Esophagus (tissue), 2 donors: ENCODE measurements around the gene FOXC2. TPM values are rescaled to one million over a fixed set of nuclear protein-coding genes. Genes with fewer than 3 reads are reported as not detected.

Experiments used
- H3K27ac ChIP-seq, 2 donors: one replicate each; pipeline ENCODE4 v1.5.1; 2013; ENCODE audit warnings: low read depth in 2 of 2, mild to moderate bottlenecking in 2 of 2, inconsistent platforms in 1 of 2, low read length in 1 of 2, moderate library complexity in 1 of 2
- H3K27me3 ChIP-seq, 2 donors: one replicate each; pipeline ENCODE4 v1.6.1; 2013; ENCODE audit warnings: low read length in 2 of 2, control low read depth in 1 of 2, mild to moderate bottlenecking in 1 of 2; ENCODE audit not compliant: insufficient read depth in 2 of 2, control insufficient read depth in 1 of 2
- H3K36me3 ChIP-seq, 2 donors: one replicate each; pipeline ENCODE4 v1.6.1; 2013; ENCODE audit warnings: low read length in 1 of 2; ENCODE audit not compliant: control insufficient read depth in 2 of 2, insufficient read depth in 2 of 2
- H3K4me1 ChIP-seq, 2 donors: one replicate each; pipeline ENCODE4 v1.6.1; 2013; ENCODE audit warnings: low read length in 1 of 2; ENCODE audit not compliant: control insufficient read depth in 2 of 2, insufficient read depth in 2 of 2
- H3K4me3 ChIP-seq, 2 donors: one replicate each; pipeline ENCODE4 v1.5.1; 2013; ENCODE audit warnings: low read length in 2 of 2, mild to moderate bottlenecking in 2 of 2, low read depth in 1 of 2, moderate library complexity in 1 of 2
- H3K9me3 ChIP-seq, 2 donors: one replicate each; pipeline ENCODE4 v1.6.1; 2013; ENCODE audit warnings: mild to moderate bottlenecking in 2 of 2, low read depth in 1 of 2, low read length in 1 of 2, moderate library complexity in 1 of 2; ENCODE audit not compliant: control insufficient read depth in 2 of 2, insufficient read depth in 1 of 2
- WGBS, 2 donors: extraction: QIAGEN DNeasy Blood & Tissue Kit; methylation state at CpG; one replicate each; pipeline ENCODE4 v1.1.7; 2013; 5-methylcytosine and 5-hydroxymethylcytosine counted together
- polyA plus RNA-seq, 2 donors: library from polyadenylated mRNA; stranded (reverse); fragments of 200-250 nt; gene quantifications; one replicate each; pipeline ENCODE4 v1.2.3, GENCODE V29; 2013
- donor health status: healthy with polysubstance abuse.
- donor health status: Bipolar disorder and iron deficiency.

The FOXC2 gene
- polyA plus RNA-seq, 2 donors = 0.10 to 0.18 TPM

DNA sequence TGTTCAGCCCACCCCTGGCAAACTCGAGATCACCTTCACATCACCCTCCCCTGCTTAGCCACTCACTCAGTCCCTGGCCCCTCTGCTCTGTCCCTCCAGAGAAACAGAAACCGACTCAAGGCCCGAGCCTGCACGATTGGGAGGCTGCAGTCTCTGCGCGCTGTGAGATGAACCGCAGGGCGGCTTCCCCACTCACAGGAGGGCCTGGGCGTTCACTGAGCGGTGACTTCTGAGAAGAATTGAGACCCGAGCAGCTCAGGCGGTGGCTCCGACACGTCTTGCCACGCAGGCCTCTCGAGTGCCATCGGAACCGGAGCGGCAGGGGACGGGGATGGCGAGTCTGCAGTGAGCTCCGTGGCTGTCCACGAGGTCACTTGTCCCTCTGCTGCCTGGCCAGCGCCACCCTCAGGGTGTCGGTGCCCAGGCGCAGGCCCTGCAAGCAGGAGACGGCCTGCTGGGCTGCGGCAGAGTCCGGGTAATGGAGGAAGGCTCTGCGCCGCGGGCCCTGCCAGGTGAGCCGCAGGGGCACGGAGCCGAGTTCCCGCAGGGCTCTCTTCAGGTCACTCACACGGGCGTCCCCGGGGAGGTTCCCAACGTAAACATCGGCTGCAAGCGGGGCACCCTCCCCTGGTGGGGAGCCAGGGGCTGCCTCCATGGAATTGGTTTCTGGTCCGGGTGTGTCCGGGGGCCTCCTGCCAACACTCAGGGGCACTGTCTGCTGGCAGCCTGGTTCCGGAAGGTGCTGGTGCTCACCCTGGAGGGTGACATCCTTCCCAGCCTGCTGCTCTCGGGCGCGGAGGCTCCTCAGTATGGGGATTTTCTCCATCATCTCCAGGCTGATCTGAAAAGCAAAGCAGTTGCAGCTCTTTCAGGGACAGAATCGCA is 34.7 kb upstream of the FOXC2 start:
- Histone ChIP-seq H3K27ac (peak overlapping the region; percentile 17 to 74), H3K36me3 (peaks cover 0 to 16% of the 10 kb centered on the region in 2 donors)
- 90% methylated on average over 48 to 49 of the region's 49 CpGs for WGBS, 2 donors

DNA sequence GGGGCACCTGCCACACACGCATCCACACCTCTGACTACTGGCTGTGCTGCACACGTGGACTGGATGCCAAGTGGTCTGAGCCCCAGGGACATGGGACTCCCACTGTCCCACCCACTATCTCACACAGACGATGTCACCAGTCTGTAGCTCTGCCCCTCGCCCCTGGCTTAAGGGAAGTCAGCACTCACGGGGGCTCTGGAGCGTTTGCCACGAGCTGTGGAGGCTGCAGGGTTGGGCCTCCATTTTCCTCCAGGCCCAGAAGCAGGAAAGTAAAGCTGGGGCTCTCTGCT is 34.2 kb upstream of the FOXC2 start:
- H3K36me3 ChIP-seq = peaks cover 0 to 16% of the 10 kb centered on the region in 2 donors
- 90 to 92% methylated on average over 7 of the region's 7 CpGs for WGBS, 2 donors
- no peak overlapping the region for H3K27ac ChIP-seq
- H3K4me1 ChIP-seq = no peaks in the 10 kb centered on the region
- no peaks in the 10 kb centered on the region for H3K9me3 ChIP-seq
- H3K27me3 ChIP-seq = no peaks in the 10 kb centered on the region
- H3K4me3 ChIP-seq = no peak overlapping the region

More for the DNA sequence above, 34.7 kb upstream of the FOXC2 start:
- no peak overlapping the region for H3K4me3 ChIP-seq
- no peaks in the 10 kb centered on the region for H3K9me3 ChIP-seq
- H3K4me1 ChIP-seq = no peaks in the 10 kb centered on the region
- H3K27me3 ChIP-seq = no peaks in the 10 kb centered on the region

DNA sequence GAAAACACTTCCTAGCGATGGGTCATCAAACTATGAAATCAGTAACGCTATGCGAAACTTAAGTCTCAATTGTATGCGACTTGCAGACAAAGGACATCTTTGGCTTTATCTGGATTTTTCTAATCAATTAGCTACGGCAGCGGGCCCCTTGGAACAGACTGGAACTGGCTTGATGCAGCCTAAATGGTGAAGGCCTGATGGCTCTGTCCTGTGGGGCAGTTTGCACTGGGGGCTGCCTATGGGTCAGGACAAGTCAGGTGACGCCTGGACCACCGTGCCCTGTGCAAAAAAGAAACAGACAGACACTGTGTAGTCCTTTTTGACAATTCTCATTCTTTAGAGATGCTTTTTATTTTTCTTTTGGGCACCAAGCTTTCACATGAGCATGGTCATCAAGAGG is 33.6 kb upstream of the FOXC2 start:
- Histone ChIP-seq H3K4me1 (no peaks in the 10 kb centered on the region), H3K27ac (no peak overlapping the region), H3K9me3 (no peaks in the 10 kb centered on the region), H3K36me3 (peaks cover under 1 to 20% of the 10 kb centered on the region in 2 donors), H3K4me3 (no peak overlapping the region), H3K27me3 (no peaks in the 10 kb centered on the region)
- WGBS, 2 donors = 95 to 96% methylated on average over 8 of the region's 8 CpGs

DNA sequence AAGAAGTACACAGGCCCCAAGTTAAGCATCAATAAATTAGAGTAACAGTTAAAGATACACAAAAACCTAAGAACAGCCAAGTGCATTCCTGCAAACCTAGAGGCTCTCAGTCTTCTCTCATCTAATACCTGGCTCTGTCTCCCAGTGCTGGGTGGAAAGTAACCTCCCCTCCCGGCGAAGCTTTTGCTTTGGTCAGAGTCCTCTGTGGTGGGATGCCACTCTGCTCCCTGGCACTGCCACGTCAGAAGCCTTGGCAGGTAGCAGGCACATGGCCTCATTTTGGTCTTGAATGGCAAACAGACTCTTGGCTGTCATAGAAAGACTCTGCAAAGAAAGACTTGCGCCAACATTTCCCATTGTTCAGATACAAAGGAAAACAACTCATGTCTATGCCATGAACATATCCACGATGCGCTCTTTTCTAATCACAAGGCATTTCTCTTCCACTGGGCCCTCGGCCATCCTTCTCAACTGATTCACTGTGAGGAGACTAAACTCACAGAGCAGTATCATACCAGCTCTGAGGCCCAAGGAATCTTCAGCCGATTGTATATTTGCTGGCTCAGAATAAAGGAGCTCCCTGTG is 32.8 kb upstream of the FOXC2 start:
- Histone ChIP-seq H3K4me3 (no peak overlapping the region), H3K36me3 (peaks cover 9 to 28% of the 10 kb centered on the region in 2 donors), H3K4me1 (no peaks in the 10 kb centered on the region), H3K9me3 (no peaks in the 10 kb centered on the region), H3K27me3 (no peaks in the 10 kb centered on the region), H3K27ac (no peak overlapping the region)
- WGBS, 2 donors = 78 to 89% methylated on average over 8 of the region's 8 CpGs

DNA sequence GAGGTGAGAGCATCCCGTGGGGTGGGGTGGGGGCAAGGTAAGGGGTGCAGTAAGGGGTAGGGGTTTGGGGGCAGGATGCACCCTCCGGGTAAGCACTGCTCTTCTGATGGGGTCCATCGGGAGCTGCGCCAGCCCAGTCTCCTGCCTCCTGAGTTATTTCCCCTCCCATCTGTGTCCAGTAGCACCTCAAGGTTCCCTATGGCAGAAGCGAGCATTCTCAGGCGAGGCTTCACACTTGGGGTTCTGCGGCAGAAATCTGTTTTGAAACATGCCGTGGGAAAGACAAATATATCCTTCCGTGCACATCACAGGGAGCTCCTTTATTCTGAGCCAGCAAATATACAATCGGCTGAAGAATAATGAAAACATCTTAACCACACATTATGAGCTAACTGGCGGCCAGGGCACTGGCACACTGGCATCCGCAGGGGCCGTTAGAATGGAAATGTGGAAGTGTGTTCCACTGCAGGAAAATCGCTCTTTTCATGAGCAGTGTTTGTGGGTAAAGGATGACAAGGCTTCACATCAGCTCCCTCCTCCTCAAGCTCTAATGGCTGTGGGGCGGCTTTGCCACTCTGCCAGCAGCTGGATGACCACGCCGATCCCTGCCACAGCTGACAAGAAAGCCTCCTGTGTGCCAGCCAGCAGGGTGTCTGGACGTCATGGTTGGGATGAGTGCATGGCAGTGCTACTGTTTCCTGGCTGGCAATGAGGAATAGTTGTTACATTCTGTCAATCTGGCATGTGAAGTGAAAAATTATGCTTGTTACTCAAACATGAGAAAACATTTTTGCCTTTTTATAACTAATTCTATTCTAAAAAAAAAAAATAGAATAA is 31.6 kb upstream of the FOXC2 start:
- Histone ChIP-seq H3K4me3 (no peak overlapping the region), H3K36me3 (peaks cover 12 to 36% of the 10 kb centered on the region in 2 donors), H3K27ac (no peak overlapping the region), H3K4me1 (no peaks in the 10 kb centered on the region), H3K27me3 (no peaks in the 10 kb centered on the region), H3K9me3 (no peaks in the 10 kb centered on the region)
- 84 to 87% methylated on average over 18 of the region's 18 CpGs for WGBS, 2 donors

DNA sequence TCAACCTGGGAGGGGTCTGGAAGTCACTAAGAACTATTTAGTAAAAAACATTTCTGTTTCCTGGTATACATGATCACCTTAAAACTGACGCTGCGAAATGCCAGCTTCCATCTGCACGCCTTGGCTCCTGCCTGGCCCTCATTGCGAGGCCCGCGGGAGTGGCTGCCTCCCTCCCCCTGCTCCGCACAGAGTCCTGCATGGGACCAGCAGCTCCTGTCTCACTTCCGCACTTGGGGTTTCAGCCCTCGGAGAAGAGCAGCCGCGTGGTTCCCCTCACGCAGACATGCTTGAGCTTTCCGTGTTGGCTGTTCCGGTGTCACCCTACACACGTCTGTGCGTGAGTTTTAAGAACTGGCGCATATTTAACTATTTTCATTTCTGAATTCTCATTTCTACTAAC is 30.0 kb upstream of the FOXC2 start:
- Histone ChIP-seq H3K27me3 (no peaks in the 10 kb centered on the region), H3K27ac (no peak overlapping the region), H3K36me3 (peaks cover 12 to 45% of the 10 kb centered on the region in 2 donors), H3K4me1 (no peaks in the 10 kb centered on the region), H3K4me3 (no peak overlapping the region), H3K9me3 (no peaks in the 10 kb centered on the region)
- WGBS, 2 donors = 94 to 95% methylated on average over 17 of the region's 17 CpGs

DNA sequence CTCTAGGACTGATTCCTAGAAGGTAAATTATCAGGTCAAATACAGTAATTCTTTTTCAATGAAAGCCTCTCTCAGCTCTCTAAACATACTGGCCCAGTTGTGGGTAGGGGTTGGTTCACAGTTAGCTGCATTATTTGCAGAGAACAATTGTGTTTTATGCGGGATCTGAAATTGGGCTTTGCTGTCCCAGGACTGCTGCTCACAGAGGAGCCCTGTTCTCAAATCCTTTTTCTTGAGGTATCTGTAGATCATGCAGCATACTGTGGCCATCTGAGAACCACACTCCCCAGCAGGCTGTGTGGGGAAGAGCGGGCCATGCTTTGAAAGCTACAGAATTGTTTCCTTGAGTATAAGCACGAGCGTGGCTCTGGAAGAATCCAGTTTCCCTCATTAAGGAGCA is 29.1 kb upstream of the FOXC2 start:
- H3K36me3 ChIP-seq = peaks cover 12 to 44% of the 10 kb centered on the region in 2 donors
- H3K4me3 ChIP-seq = no peak overlapping the region
- H3K9me3 ChIP-seq = no peaks in the 10 kb centered on the region
- no peak overlapping the region for H3K27ac ChIP-seq
- WGBS, 2 donors = 95 to 96% methylated on average over 4 of the region's 4 CpGs
- H3K27me3 ChIP-seq = no peaks in the 10 kb centered on the region
- H3K4me1 ChIP-seq = no peaks in the 10 kb centered on the region

DNA sequence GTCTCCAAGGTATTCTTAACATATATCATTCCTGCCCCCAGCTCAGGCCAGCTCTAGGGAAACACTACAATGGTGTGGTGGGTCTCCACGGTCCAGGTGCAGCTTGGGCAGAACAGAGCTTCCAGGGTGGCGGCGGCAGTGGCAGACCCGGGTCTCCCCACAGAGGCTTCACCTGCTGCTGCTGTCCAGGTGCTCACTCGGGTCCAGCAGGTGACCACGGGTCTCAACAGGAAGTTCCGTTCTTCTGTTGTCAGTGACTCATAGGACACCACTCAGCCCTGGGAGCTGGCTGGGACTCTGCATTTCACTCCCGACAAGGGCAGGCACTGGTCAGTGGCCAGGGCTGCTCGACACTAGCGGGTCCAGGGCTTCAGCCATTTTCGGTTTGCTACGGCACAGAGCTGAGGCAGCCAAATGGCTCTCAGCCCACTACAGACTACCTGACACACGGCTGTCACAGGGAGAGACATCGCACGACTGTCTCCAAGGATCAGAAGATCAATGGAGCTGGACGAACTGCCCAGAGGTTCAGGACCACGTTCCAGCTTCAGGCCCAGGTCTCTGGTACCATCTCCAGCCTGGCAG is 28.3 kb upstream of the FOXC2 start:
- H3K9me3 ChIP-seq = no peaks in the 10 kb centered on the region
- H3K27me3 ChIP-seq = no peaks in the 10 kb centered on the region
- no peak overlapping the region for H3K27ac ChIP-seq
- no peak overlapping the region for H3K4me3 ChIP-seq
- H3K4me1 ChIP-seq = no peaks in the 10 kb centered on the region
- H3K36me3 ChIP-seq = peaks cover 12 to 44% of the 10 kb centered on the region in 2 donors
- 92 to 94% methylated on average over 17 of the region's 17 CpGs for WGBS, 2 donors

DNA sequence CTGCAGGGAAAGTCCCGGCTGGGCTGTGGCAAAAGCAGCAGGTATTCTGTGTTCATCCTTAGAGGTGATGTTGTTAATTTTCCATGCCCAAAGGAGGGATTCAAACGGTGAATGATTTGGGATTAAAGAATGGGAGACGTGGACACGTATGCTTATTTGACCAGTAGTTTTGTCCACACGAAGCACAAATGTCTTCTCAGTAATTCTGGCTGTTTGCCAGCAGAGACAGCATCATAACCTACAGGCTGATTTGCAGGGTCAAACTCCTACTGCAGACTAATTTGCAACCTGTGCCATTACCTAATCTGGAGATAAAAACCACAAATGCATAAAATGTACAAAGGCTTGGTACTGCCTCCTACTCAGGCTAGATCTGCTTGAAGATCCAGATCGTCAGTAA is 25.7 kb upstream of the FOXC2 start:
- Histone ChIP-seq H3K27ac (no peak overlapping the region), H3K4me1 (no peaks in the 10 kb centered on the region), H3K27me3 (no peaks in the 10 kb centered on the region), H3K4me3 (no peak overlapping the region), H3K36me3 (peaks cover 16 to 46% of the 10 kb centered on the region in 2 donors), H3K9me3 (no peaks in the 10 kb centered on the region)
- 88 to 89% methylated on average over 6 of the region's 6 CpGs for WGBS, 2 donors
